Activated gamma-delta T cell treated with Interleukin-2 at 50 U/mL for 16 hours (primary cell): ENCODE results near the gene COMP.
"Not testable (repeated sequence)": the region's sequence is repeated elsewhere in the genome, so short reads cannot be mapped to it uniquely, and the experiment has no call there.

Source experiments
- DNase-seq: peaks from one replicate; pipeline ENCODE4 v3.0.0-alpha.2; 2020

COMP gene

GRCh38 chr19:18745012-18745735 is 45.9 kb downstream of the COMP start:
- no peak for DNase-seq

- DNase-seq: no peak
Observed at GRCh38 chr19:18743784-18744418, 47.2 kb downstream of the COMP start.

- DNase-seq: no peak
Observed at GRCh38 chr19:18742838-18743783, 48.0 kb downstream of the COMP start.

- DNase-seq: no peak
Observed at GRCh38 chr19:18742324-18742723, 48.8 kb downstream of the COMP start.

GRCh38 chr19:18741124-18742121 is 49.7 kb downstream of the COMP start:
- DNase-seq: no peak

GRCh38 chr19:18738961-18739690 is 52.0 kb downstream of the COMP start:
- no peak for DNase-seq

GRCh38 chr19:18737954-18738351 is 53.2 kb downstream of the COMP start:
- DNase-seq: no peak

GRCh38 chr19:18737337-18737953 is 53.7 kb downstream of the COMP start:
- no peak for DNase-seq

GRCh38 chr19:18736415-18737336 is 54.4 kb downstream of the COMP start:
- DNase-seq: no peak

- DNase-seq: no peak
Observed at GRCh38 chr19:18735752-18736151, 55.4 kb downstream of the COMP start.

GRCh38 chr19:18735324-18735723 is 55.8 kb downstream of the COMP start:
- no peak for DNase-seq

GRCh38 chr19:18733762-18734332 is 57.3 kb downstream of the COMP start:
- not testable (repeated sequence) for DNase-seq

GRCh38 chr19:18733196-18733647 is 57.9 kb downstream of the COMP start:
- DNase-seq: no peak
